Loucy (cell line): Measurements from ENCODE around the gene COX7A2L.

Experiments used
- CTCF ChIP-seq: fragments of 200-600 bp; sonication (generic); conservative IDR thresholded peaks from 2 replicates; pipeline ENCODE4 v1.5.1; 2014; ENCODE audit warnings: mild to moderate bottlenecking, antibody characterized with exemption, low read length
- EZH2phosphoT487 ChIP-seq: fragments of 200-600 bp; IDR thresholded peaks from 2 replicates; pipeline ENCODE4 v1.6.1; 2018; ENCODE audit warnings: antibody characterized with exemption, mild to moderate bottlenecking, moderate library complexity, borderline replicate concordance

- TF ChIP-seq CTCF: no peak
- no peak for TF ChIP-seq EZH2phosphoT487
Measured at GRCh38 chr2:42390401-42390969, 29.5 kb upstream of the COX7A2L start.
